AG08396 (cell line): ENCODE results near the gene SPACA5.
"Not testable (repeated sequence)": the region's sequence is repeated elsewhere in the genome, so short reads cannot be mapped to it uniquely, and the experiment has no call there.

Experiments
- DNase-seq: peaks from one replicate; pipeline ENCODE4 v3.0.0; 2012; ENCODE audit warnings: low spot score, mixed read lengths

The SPACA5 gene

GRCh38 chrX:48006688-48007087 is at the start of gene SPACA5:
SPACA5 (plus strand) TSS chrX:48006988; CDS start chrX:48007803, 815 bp downstream.
- DNase-seq, result not testable (repeated sequence)

- not testable (repeated sequence) for DNase-seq
These were observed 48.6 kb upstream of the SPACA5 start for GRCh38 chrX:47958206-47958605.

GRCh38 chrX:47958761-47959342 is 47.9 kb upstream of the SPACA5 start:
- DNase-seq, result peak; percentile 8

GRCh38 chrX:47960406-47960805 is 46.4 kb upstream of the SPACA5 start:
- DNase-seq, result no peak

- DNase-seq, result not testable (repeated sequence)
These were observed 45.0 kb upstream of the SPACA5 start for GRCh38 chrX:47961830-47962229.

GRCh38 chrX:47965526-47965925 is 41.3 kb upstream of the SPACA5 start:
- not testable (repeated sequence) for DNase-seq

- DNase-seq, result no peak
These were observed 33.6 kb upstream of the SPACA5 start for GRCh38 chrX:47973235-47973634.

GRCh38 chrX:47976254-47977151 is 30.3 kb upstream of the SPACA5 start:
- DNase-seq, result no peak

GRCh38 chrX:47991263-47992094 is 15.3 kb upstream of the SPACA5 start:
- no peak for DNase-seq

GRCh38 chrX:47992095-47992380 is 14.8 kb upstream of the SPACA5 start:
- no peak for DNase-seq

- no peak for DNase-seq
These were observed 14.1 kb upstream of the SPACA5 start for GRCh38 chrX:47992669-47993068.

- no peak for DNase-seq
These were observed 5.5 kb upstream of the SPACA5 start for GRCh38 chrX:48001260-48001659.

GRCh38 chrX:48002319-48002718 is 4.5 kb upstream of the SPACA5 start:
- DNase-seq, result no peak

- no peak for DNase-seq
These were observed 3.9 kb upstream of the SPACA5 start for GRCh38 chrX:48002929-48003328.

- no peak for DNase-seq
These were observed 3.4 kb upstream of the SPACA5 start for GRCh38 chrX:48003367-48003757.

- peak; percentile 96 for DNase-seq
These were observed 2.9 kb upstream of the SPACA5 start, which contains the start of gene ZNF182 for GRCh38 chrX:48003758-48004457. ZNF182 (minus strand) TSS chrX:48003989; CDS start chrX:48002609, 1,380 bp downstream.

GRCh38 chrX:48009445-48009960 is 2.7 kb downstream of the SPACA5 start:
- not testable (repeated sequence) for DNase-seq

GRCh38 chrX:48016583-48017310 is 10.0 kb downstream of the SPACA5 start:
- not testable (repeated sequence) for DNase-seq

- not testable (repeated sequence) for DNase-seq
These were observed 13.1 kb downstream of the SPACA5 start for GRCh38 chrX:48019892-48020291.

- not testable (repeated sequence) for DNase-seq
These were observed 13.7 kb downstream of the SPACA5 start for GRCh38 chrX:48020472-48020871.
